GM12878 (cell line): ENCODE measurements around the gene TENT4B.

Experiments
- EGR1 ChIP-seq, 2 experiments: IDR thresholded peaks; 1 replicate in 1 of 2; 2 replicates in 1 of 2; pipeline ENCODE4 v1.6.1; 2011 to 2012; ENCODE audit warnings: low read depth in 2 of 2, low read length in 2 of 2, borderline replicate concordance in 1 of 2, mild to moderate bottlenecking in 1 of 2, moderate library complexity in 1 of 2
- EZH2 ChIP-seq: IDR thresholded peaks from 2 replicates; pipeline ENCODE4 v1.6.1; 2012; ENCODE audit warnings: low read depth, mild to moderate bottlenecking, control low read depth, inconsistent platforms, low read length, borderline replicate concordance; ENCODE audit not compliant: control insufficient read depth
- MYC ChIP-seq: IDR thresholded peaks from 2 replicates; pipeline ENCODE4 v1.6.1; 2011; ENCODE audit warnings: mild to moderate bottlenecking, low read length, moderate library complexity, inconsistent platforms; ENCODE audit not compliant: insufficient read depth, insufficient replicate concordance, insufficient read length, severe bottlenecking
- RUNX3 ChIP-seq: IDR thresholded peaks from 2 replicates; pipeline ENCODE4 v1.6.1; 2012; ENCODE audit warnings: low read length, inconsistent platforms
- SMC3 ChIP-seq: IDR thresholded peaks from 2 replicates; pipeline ENCODE4 v1.6.1; 2011; ENCODE audit warnings: low read length, improper control_type of control experiment, borderline replicate concordance
- SP1 ChIP-seq: IDR thresholded peaks from one replicate; pipeline ENCODE4 v1.6.1; 2011; ENCODE audit warnings: low read depth, low read length
- SUPT20H ChIP-seq: IDR thresholded peaks from 2 replicates; pipeline ENCODE4 v1.6.1; 2011; ENCODE audit warnings: low read depth, mild to moderate bottlenecking, low read length, moderate library complexity, borderline replicate concordance; ENCODE audit not compliant: control insufficient read depth
- TCF7 ChIP-seq: IDR thresholded peaks from 2 replicates; pipeline ENCODE4 v1.6.1; 2014; ENCODE audit warnings: antibody characterized with exemption, borderline replicate concordance
- YY1 ChIP-seq: IDR thresholded peaks from 2 replicates; pipeline ENCODE4 v1.6.1; 2011; ENCODE audit warnings: low read depth, mild to moderate bottlenecking, low read length
- ZNF24 ChIP-seq: fragments of 450-650 bp; IDR thresholded peaks from 2 replicates; pipeline ENCODE4 v1.6.1; 2017; ENCODE audit warnings: antibody characterized with exemption, mild to moderate bottlenecking
- TF ChIP-seq, protein P1 (sequence below): IDR thresholded peaks from 2 replicates; pipeline ENCODE4 v1.6.1; 2011; ENCODE audit warnings: low read depth, low read length, improper control_type of control experiment, borderline replicate concordance
- TF ChIP-seq, protein P2 (sequence below), 3 experiments: IDR thresholded peaks in 2 of 3; conservative IDR thresholded peaks in 1 of 3; 2 replicates each; pipeline ENCODE4 v1.5.1; 2011; ENCODE audit warnings: low read depth in 3 of 3, low read length in 3 of 3, mild to moderate bottlenecking in 3 of 3, control low read depth in 2 of 3, moderate library complexity in 2 of 3, inconsistent platforms in 1 of 3, mixed read lengths in 1 of 3; ENCODE audit not compliant: control insufficient read depth in 2 of 3, insufficient read depth in 1 of 3; ENCODE audit errors: extremely low read depth in 1 of 3
- TF ChIP-seq, protein P3 (sequence below): fragments of 450-650 bp; IDR thresholded peaks from 2 replicates; pipeline ENCODE4 v1.6.1; 2017; ENCODE audit warnings: mild to moderate bottlenecking, low read depth, inconsistent platforms; ENCODE audit not compliant: poor library complexity, severe bottlenecking

DNA sequence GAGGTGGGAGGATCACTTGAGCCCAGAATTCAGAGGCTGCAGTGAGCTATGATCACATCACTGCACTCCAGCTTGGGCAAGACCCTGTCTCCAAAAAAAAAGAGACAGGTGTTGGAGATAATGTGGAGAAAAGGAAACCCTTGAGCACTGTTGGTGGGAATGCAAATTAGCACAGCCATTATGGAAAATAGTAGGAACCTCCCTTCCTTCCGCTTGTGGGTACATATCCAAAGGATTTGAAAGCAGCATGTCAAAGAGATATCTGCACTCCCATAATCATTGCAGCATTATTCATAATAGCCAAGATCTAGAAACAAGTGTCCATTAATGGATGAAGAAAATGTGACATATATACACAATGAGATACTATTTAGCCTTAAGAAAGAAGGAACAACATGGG, 103.5 kb downstream of the TENT4B start:
- TF ChIP-seq RUNX3 (no peak), SMC3 (no peak), SUPT20H (no peak), ZNF24 (no peak), EGR1 (IDR thresholded peaks at IDR 0.05; ENCODE audit: borderline replicate concordance in 1 of 2, low read depth in 2 of 2, low read length in 2 of 2) (no peak), SP1 (no peak), EZH2 (no peak), MYC (no peak), YY1 (no peak), TCF7 (no peak)
- TF ChIP-seq, protein P1, sequence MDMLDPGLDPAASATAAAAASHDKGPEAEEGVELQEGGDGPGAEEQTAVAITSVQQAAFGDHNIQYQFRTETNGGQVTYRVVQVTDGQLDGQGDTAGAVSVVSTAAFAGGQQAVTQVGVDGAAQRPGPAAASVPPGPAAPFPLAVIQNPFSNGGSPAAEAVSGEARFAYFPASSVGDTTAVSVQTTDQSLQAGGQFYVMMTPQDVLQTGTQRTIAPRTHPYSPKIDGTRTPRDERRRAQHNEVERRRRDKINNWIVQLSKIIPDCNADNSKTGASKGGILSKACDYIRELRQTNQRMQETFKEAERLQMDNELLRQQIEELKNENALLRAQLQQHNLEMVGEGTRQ = no peak
- TF ChIP-seq, protein P2, sequence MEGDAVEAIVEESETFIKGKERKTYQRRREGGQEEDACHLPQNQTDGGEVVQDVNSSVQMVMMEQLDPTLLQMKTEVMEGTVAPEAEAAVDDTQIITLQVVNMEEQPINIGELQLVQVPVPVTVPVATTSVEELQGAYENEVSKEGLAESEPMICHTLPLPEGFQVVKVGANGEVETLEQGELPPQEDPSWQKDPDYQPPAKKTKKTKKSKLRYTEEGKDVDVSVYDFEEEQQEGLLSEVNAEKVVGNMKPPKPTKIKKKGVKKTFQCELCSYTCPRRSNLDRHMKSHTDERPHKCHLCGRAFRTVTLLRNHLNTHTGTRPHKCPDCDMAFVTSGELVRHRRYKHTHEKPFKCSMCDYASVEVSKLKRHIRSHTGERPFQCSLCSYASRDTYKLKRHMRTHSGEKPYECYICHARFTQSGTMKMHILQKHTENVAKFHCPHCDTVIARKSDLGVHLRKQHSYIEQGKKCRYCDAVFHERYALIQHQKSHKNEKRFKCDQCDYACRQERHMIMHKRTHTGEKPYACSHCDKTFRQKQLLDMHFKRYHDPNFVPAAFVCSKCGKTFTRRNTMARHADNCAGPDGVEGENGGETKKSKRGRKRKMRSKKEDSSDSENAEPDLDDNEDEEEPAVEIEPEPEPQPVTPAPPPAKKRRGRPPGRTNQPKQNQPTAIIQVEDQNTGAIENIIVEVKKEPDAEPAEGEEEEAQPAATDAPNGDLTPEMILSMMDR (IDR thresholded peaks at IDR 0.05 in 2 of 3, conservative IDR thresholded peaks at IDR 0.05 in 1 of 3; ENCODE audit: control insufficient read depth in 2 of 3, extremely low read depth in 1 of 3, insufficient read depth in 1 of 3, low read depth in 3 of 3, low read length in 3 of 3) = no peak
- TF ChIP-seq, protein P3, sequence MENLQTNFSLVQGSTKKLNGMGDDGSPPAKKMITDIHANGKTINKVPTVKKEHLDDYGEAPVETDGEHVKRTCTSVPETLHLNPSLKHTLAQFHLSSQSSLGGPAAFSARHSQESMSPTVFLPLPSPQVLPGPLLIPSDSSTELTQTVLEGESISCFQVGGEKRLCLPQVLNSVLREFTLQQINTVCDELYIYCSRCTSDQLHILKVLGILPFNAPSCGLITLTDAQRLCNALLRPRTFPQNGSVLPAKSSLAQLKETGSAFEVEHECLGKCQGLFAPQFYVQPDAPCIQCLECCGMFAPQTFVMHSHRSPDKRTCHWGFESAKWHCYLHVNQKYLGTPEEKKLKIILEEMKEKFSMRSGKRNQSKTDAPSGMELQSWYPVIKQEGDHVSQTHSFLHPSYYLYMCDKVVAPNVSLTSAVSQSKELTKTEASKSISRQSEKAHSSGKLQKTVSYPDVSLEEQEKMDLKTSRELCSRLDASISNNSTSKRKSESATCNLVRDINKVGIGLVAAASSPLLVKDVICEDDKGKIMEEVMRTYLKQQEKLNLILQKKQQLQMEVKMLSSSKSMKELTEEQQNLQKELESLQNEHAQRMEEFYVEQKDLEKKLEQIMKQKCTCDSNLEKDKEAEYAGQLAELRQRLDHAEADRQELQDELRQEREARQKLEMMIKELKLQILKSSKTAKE = no peak
